ENCODE data around the gene NPRL2. TPM values are rescaled to one million over a fixed set of nuclear protein-coding genes. Genes with fewer than 3 reads are reported as not detected.

The NPRL2 gene
- total and polyA plus RNA-seq, 2 experiments from 2014 or later, result 33.2 to 51.9 TPM

DNA sequence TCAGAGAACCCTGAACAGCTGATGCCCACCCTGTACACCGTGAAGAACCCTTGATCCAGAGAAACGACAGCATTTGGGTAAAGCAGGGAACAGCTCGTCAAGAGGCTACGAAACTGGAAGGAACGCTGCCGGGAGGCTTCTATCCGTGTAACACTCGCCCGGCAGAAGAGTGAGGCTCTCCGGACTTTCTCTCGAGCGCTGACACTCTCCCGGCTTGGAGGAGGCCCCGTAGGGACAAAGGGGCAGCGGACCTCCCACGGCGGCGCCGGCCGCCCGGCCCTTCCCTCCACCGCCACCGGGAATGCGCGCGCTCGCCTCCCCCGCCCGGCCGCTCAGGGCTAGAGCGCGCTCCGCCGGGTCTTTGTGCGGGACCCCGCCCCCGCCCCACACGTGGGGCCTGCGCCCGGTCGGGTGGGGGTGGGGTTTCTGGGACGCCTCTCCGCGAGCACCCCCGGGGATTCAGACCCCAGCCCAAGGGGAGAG lies 29.7 kb downstream of the NPRL2 start:
- TF ChIP-seq CTCF (IDR thresholded peaks at IDR 0.05; ENCODE audit: low read depth, low read length), result no peak
- Histone ChIP-seq H3K4me1 (ENCODE audit: low read depth) (peaks cover 24% of the 10 kb centered on the region), H3K27me3 (no peaks in the 10 kb centered on the region), H3K4me3 (peak overlapping the region; percentile 65), H3K27ac (peak overlapping the region; percentile 100), H3K36me3 (peaks cover 24% of the 10 kb centered on the region), H3K9me3 (ENCODE audit: low read depth) (no peaks in the 10 kb centered on the region)
- peak; percentile 81 to 92 for DNase-seq (ENCODE audit: low read depth in 1 of 2, low spot score in 1 of 2)

DNA sequence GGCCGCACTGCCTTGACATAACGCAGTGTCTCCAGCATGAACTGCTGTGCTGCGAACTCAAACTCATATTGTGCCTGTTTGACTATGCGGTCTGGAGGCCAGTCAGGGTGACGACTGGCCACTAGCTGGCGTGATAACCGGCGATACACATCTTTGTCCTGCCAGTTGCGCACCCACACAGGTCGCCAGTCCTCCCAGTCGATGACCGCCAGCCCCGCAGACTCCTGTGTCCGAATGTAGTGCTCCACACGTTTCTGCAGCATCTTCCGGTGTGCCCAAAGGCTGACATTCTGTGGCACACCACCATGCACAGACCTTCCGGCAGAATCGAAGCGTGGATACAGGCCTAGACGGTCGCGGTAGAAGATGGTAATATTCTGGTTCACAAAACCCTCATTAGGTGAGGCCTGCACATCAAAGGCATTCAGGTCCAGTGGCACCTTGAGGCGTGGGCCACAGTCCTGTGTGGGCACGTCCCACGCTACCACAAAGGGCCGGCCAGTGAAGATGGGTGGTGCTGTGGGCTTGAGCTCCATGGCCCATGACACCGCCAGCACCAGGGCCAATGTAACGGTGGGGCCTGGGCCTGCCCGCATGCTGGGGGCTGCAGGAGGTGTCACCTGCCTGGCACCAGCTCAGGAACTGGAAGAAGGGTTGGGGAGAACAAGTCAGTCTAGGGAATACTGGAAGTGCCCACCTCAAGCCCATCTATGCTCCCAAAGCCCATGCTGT lies 30.5 kb downstream of the NPRL2 start:
- Histone ChIP-seq H3K36me3 (peaks cover 24% of the 10 kb centered on the region), H3K27ac (peak overlapping the region; percentile 100), H3K4me3 (peak overlapping the region; percentile 65), H3K9me3 (ENCODE audit: low read depth) (no peaks in the 10 kb centered on the region), H3K27me3 (no peaks in the 10 kb centered on the region), H3K4me1 (ENCODE audit: low read depth) (peaks cover 24% of the 10 kb centered on the region)
- no peak for TF ChIP-seq CTCF (IDR thresholded peaks at IDR 0.05; ENCODE audit: low read depth, low read length)
- no peak for DNase-seq (ENCODE audit: low read depth in 1 of 2, low spot score in 1 of 2)

- TF ChIP-seq CTCF (IDR thresholded peaks at IDR 0.05; ENCODE audit: low read depth, low read length), result no peak
- Histone ChIP-seq H3K4me1 (ENCODE audit: low read depth) (peaks cover 24% of the 10 kb centered on the region), H3K4me3 (no peak overlapping the region), H3K27me3 (no peaks in the 10 kb centered on the region), H3K36me3 (peaks cover 24% of the 10 kb centered on the region), H3K27ac (no peak overlapping the region), H3K9me3 (ENCODE audit: low read depth) (no peaks in the 10 kb centered on the region)
- no peak for DNase-seq (ENCODE audit: low read depth in 1 of 2, low spot score in 1 of 2)
These were observed 31.2 kb downstream of the NPRL2 start for GRCh38 chr3:50319181-50319893.

- Histone ChIP-seq H3K27ac (no peak overlapping the region), H3K9me3 (ENCODE audit: low read depth) (no peaks in the 10 kb centered on the region), H3K4me1 (ENCODE audit: low read depth) (peaks cover 21% of the 10 kb centered on the region), H3K36me3 (peaks cover 24% of the 10 kb centered on the region), H3K4me3 (no peak overlapping the region), H3K27me3 (no peaks in the 10 kb centered on the region)
- TF ChIP-seq CTCF (IDR thresholded peaks at IDR 0.05; ENCODE audit: low read depth, low read length), result no peak
- DNase-seq (ENCODE audit: low read depth in 1 of 2, low spot score in 1 of 2), result no peak
These were observed 32.0 kb downstream of the NPRL2 start for GRCh38 chr3:50318615-50319014.

GRCh38 chr3:50318163-50318562 lies 32.4 kb downstream of the NPRL2 start:
- no peak for TF ChIP-seq CTCF (IDR thresholded peaks at IDR 0.05; ENCODE audit: low read depth, low read length)
- DNase-seq (ENCODE audit: low read depth in 1 of 2, low spot score in 1 of 2), result no peak
- no peaks in the 10 kb centered on the region for H3K27me3 ChIP-seq
- no peaks in the 10 kb centered on the region for H3K9me3 ChIP-seq (ENCODE audit: low read depth)
- no peak overlapping the region for H3K27ac ChIP-seq
- no peak overlapping the region for H3K4me3 ChIP-seq
- H3K4me1 ChIP-seq (ENCODE audit: low read depth), result peaks cover 21% of the 10 kb centered on the region
- peaks cover 24% of the 10 kb centered on the region for H3K36me3 ChIP-seq
